GM12801 (cell line): Measurements from ENCODE around the gene SLC17A2.

Experiments
- CTCF ChIP-seq: IDR thresholded peaks from one replicate; pipeline ENCODE4 v1.5.1; 2011; ENCODE audit warnings: control low read depth; ENCODE audit not compliant: insufficient read length; ENCODE audit errors: extremely low read depth

Gene SLC17A2

GRCh38 chr6:25930532-25931410 is at the start of gene SLC17A2:
Gene SLC17A2 (minus strand): TSS chr6:25930691. CDS start chr6:25925796, 4,895 bp downstream.
- no peak for TF ChIP-seq CTCF

- no peak for TF ChIP-seq CTCF
Measured at GRCh38 chr6:25975923-25976560, 45.6 kb upstream of the SLC17A2 start.

DNA sequence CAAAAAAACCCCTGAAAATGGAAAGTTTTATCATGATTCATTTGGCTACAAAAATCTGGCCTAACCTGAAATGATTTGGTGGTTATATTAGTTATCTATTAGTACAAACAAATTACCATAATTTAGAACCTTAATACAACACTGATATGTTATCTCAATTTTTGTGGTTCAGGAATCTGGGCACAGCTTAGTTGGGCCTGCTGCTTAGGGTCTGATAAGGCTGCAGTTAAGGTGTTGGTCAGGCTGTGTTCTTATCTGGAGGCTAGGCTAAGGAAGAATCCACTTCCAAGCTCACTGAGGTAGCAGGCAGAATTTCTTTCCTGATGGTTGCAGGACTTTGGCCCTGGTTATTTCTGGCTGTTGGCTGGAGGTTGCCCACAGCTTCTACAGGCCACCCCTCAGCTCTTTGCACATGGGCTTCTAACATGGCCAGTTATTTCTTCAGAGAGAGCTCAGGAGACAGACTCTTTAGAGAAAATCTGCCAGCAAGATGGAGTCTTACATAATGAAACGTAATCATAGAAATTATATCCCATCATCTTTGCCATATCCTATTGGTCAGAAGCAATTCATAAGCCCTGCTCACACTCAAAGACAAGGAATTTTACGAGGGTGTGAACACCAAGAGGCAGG is 43.5 kb upstream of the SLC17A2 start:
- no peak for TF ChIP-seq CTCF

DNA sequence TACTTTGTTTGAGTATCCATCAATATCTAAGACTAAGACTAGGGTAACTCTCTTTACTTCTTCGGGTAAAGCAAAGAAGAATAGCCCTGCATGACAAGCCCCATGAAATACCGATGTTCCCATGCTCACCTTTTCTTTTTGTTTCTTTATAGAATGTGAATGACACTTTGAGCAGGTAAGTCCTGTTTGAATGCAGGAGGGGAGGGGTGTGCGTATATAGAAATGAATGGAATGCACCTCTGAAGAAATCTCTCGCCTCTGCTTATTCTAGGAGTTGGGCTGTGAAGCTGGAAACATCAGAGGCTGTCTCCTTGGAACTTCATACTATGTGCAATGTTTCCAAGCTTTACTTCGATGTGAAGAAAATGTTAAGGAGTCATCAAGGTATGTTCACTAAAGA is 42.4 kb upstream of the SLC17A2 start:
- no peak for TF ChIP-seq CTCF

DNA sequence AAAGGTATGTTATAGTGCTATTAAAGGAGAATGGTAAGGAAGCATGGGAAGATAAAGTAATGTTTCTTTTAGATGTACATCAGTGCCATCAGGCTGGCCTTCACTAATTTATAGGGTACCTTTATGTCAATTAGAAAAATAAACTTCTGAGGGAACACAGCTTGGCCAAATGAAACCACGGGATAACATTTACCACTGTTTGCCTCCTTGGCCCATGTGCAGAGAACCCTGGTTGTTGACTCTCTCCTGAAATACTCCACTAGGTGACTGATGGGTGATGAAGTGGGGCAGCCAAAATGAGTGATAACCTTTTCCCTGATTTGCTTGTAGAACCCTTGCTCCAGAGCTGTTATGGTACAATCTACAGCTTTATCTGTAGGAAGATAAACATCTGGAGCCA is 41.6 kb upstream of the SLC17A2 start:
- no peak for TF ChIP-seq CTCF

- no peak for TF ChIP-seq CTCF
Measured at GRCh38 chr6:25971187-25971821, 40.8 kb upstream of the SLC17A2 start.

DNA sequence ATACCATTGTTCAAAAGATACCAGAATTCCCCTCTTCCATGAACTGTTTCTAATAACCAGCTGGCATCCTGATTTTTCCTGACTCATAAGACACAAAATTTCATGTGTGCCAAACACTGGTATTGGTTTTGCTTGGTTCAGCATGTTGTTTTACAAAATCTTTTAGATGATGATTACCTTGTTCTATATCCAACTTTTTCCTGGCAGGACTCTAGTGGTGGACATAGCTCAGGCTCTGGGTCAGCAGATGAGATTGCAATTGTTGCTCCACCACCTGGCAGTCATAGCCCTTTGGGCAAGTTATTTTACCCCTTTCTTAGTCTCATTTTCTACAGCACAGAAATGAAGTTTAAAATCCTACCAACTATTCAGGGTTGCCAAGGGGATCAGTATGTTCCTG is 38.3 kb upstream of the SLC17A2 start:
- no peak for TF ChIP-seq CTCF
